Measurements from ENCODE around the gene ETFBKMT.
"Not testable (repeated sequence)": the region's sequence is repeated elsewhere in the genome, so short reads cannot be mapped to it uniquely, and the experiment has no call there.

The ETFBKMT gene

DNA sequence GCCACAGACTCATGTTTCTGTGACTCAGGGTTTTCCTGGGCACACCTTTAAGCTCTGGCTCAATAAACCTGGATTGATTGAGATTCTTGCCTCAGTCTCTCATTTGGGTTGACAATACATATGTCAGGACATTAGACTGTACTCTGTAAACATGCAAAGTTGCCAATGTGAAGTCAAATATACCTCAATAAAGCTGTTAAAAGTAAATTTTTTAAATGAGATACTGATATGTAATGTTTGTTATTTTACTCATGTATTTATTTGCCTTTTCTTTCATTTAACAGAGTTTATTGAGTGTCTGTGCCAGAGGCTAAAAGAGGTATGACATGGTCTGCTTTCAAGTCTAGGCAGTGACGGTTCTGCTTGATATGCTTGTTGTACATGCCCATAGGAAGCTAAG is 3.7 kb upstream of the ETFBKMT start:
- DNase-seq (ENCODE audit: low read depth) = no peak

DNA sequence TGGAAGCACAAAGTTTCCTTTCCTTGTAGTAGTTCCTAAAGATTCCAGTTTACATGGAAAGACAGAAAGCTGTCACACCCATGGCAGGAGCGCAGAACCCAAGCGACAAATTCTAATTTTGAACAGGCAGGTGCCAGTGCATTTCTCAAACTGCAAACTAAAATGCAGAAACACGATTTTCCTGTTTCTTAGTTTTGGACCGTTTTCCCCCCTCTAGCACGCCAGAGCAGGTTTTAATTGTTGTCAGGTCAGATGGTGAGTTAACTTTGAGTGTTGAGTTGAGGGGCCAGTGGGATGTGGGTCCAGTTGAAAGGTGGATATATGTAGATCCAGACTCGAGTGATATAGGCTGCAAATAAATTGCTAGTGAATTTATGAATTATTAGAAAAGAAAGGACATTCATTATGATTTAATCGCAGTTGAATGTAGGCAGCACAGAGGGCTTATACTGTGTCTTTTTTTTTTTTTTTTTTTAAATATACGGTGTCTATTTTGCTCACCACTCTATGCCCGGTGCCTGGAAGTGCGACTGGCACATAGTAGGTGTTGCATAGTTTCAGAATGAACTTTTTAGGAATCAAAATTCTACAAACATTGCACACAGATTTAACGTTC is 909 bp upstream of the ETFBKMT start:
- DNase-seq (ENCODE audit: low read depth) = no peak

DNA sequence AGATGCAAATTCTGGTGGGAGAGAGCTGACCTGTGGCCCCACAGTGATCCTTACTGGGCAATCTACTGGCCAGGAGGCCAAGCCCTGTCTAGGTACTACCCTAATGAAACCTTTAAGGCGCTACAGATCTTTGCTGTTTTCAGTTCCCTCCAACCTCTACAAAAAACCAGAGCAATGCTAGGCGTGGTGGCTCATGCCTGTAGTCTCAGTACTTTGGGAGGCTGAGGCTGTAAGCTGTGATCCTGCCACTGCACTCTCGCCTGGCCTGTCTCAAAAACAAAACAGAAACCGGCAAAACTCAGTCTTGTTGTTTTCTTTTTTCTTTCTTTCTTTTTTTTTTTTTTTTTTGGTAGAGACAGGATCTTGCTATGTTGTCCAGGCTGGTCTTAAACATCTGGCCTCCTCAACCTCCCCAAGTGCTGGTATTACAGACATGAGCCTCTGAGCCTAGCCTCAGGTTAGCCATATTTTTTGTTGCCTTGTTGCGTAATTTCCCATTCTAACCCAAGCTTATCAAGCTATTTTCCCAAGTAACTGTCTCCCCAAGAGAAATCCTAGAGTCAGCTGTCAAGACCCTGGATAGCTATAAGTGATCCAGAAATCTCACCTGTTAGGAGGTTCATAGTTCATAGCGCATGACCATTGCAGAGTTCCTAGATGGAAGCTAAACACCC is 2.8 kb downstream of the ETFBKMT start:
- DNase-seq (ENCODE audit: low read depth) = no peak

DNA sequence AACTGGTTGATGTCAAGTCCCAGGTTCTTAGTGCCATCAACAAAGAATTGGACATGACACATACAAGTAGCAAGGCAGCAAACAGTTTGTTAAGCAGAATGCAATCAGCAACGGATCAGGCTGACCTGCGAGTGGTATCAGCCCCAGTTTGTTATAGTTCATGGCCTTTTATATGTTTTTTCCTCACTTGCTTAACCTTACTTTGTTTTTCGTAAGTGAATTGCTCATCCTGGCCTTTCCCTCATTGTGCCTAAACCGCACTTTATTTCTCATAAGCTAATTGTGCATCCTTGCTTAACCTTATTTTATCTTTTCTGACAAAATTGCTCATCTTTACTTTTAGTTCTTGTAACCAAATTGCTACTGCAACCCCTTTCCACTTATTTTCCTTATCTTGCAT is 4.1 kb downstream of the ETFBKMT start:
- no peak for DNase-seq (ENCODE audit: low read depth)

DNA sequence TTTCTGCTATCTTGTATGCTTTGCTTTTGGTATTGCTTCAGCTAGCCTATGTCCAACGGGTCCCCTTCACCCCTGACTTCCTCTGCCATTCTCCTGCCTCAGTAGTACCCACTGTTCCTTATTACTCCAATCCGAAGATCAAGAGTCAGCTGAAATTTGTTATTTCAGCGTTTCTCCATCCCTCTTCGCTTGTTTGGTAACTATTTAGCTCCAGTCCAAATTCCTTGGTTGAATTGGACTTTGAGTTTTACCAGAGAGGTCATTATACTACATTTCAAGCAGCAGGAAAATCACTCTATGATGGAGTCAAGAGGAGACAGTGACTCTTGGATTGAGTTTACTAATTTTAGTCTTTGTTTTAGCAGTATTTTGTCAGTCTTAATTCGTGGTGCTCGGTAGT is 4.5 kb downstream of the ETFBKMT start:
- DNase-seq (ENCODE audit: low read depth) = no peak

DNA sequence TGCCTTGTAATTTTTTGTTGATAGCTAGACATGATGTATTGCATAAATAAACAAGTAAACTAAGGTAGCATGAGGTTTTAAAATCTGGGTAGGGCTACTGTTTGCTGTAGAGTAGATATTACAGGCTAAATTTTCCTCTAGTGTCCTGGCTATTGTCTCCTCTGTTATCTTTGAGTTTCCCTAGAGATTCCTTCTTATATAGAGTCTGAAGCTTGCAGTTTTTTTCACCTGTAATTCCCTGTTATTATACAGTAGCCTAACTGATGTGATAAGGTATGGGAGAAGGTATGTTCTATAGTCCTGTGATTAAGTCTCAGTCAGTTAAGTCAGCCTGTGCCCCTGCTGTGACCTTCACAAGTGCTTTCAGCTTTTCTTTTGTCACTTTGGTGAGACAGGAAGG is 9.5 kb downstream of the ETFBKMT start:
- DNase-seq (ENCODE audit: low read depth) = no peak

DNA sequence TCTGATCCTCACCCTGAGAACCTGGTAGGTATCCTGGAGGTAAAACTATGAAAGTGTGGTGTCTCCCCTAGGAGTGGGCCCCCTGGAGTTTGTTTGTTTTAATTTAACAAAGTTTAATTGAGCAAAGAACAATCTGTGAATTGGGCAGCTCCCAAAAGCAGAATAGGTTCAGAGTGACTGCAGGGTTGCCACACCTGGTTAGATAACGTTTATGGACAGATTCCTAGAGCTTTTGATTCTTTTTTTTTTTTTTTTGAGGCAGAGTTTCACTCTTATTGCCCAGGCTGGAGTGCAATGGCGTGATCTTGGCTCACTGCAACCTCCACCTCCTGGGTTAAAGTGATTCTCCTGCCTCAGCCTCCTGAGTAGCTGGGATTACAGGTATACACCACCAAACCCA is 10.1 kb downstream of the ETFBKMT start:
- DNase-seq (ENCODE audit: low read depth) = not testable (repeated sequence)

DNA sequence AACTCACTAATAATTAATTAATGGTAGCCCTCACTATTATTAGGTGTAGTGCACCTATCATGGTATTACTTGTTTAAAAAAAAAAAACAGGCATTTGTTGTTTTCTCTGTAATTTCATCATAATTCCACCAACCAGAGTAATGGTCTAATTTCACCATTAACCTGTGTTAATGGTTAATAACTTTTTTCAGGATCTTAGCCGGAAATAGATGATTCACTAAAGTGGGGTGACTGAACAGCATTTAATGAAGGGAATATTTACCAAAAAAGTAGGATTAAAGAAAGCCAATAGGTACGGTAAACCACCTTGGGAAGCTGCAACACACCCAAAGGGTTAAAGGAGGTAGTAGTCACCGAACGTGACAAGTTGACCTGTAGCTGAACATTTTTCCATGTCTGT is 13.0 kb downstream of the ETFBKMT start:
- no peak for DNase-seq (ENCODE audit: low read depth)

DNA sequence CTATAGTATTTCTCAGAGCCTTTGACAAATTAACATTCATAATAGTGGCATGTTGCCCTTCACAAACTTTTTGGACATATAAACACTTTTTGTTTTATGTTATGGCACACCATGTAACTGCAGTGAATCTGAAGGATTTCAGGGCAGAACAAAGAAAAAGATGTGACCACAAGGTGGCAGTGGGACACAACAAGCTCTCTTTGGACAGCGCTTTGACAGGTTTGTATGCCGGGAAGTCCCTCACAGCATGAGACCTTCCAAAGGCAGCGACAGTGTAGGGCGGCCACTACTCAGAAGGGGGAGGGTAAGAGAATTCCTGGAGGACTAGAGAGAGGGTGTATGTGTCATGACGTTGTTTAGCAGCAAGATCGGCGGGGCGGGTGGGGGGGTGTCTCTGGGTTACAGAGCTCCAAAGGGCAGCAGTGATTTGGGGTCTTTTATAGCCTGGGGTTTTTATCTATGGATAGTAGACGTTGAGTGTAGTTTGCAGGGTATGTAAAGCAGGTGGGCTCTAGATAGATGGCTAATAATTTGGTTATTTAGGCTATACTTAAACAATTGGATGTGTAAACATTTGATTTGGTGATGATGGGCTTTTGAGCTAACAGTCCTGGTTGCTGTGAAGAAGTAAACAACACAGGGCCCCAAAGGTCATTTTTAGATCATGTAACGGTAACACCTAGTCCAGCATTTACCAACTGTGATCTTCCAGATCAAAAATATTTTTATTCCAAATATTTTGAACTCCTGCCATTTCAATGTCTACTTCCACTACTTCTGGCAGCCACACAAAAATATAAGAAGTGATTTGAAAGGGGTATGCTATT is 22.9 kb downstream of the ETFBKMT start:
- DNase-seq (ENCODE audit: low read depth) = peak; percentile 39

DNA sequence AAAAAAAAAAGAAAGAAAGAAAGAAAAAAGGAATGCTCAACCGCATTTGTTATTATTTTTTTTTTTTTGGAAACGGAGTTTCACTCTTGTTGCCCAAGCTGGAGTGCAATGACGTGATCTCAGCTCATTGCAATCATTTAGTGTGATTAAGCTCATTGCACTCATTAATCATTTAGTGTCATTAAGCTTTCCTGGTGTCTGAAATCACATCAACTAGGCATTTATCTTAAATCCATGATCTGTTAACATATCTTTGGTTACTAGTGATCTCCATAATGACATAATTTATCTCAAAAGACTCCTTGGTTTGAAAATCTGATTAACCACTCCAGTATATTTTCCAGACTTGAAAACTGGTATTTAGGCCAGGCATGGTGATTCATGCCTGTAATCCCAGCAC is 26.3 kb downstream of the ETFBKMT start:
- DNase-seq (ENCODE audit: low read depth) = no peak

DNA sequence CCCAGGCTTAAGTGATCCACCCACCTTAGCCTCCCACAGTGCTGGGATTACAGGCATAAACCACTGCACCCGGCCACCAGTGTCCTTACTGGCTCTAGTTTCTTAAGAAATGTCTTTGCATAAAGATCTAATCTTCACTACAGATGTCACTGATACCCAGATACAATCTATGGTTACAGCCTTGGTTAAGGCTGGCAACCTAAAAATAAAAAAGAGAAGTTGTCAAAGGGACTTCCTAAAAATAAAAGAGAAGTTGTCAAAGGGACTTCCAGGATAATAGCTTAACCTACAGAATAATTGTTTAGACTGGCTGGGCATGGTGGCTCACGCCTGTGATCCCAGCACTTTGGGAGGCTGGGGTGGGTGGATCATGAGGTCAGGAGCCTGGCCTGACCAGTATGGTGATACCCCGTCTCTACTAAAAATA is 27.6 kb downstream of the ETFBKMT start:
- no peak for DNase-seq (ENCODE audit: low read depth)

DNA sequence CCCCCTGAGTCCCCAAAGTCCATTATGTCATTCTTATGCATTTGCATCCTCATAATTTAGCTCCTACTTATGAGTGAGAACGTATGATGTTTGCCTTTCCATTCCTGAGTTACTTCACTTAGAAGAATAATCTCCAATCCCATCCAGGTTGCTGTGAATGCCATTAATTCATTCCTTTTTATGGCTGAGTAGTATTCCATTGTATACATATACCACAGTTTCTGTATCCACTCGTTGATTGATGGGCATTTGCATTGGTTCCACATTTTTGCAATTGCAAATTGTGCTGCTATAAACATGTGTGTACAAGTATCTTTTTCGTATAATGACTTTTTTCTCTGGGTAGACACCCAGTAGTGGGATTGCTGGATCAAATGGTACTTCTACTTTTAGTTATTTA is 30.4 kb downstream of the ETFBKMT start:
- not testable (repeated sequence) for DNase-seq (ENCODE audit: low read depth)

DNA sequence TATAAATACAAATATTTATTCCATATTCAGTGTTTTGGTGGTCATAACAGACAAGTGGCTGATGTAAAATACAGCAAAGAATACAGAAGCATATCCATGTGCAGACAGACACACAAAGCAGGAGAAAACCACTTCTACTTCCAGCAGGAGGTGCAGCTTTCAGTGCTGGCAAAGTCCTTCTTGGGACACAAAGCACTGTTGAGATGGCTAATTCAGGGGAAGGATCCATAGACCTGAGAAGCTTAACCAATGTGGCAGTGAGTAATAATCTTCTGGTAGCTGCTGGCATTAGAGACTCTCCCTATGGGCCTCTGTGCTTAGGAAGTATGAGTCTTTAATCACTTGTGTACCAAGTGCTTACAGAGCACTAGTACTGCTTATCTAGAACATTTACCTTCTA is 42.6 kb downstream of the ETFBKMT start:
- no peak for DNase-seq (ENCODE audit: low read depth)

DNA sequence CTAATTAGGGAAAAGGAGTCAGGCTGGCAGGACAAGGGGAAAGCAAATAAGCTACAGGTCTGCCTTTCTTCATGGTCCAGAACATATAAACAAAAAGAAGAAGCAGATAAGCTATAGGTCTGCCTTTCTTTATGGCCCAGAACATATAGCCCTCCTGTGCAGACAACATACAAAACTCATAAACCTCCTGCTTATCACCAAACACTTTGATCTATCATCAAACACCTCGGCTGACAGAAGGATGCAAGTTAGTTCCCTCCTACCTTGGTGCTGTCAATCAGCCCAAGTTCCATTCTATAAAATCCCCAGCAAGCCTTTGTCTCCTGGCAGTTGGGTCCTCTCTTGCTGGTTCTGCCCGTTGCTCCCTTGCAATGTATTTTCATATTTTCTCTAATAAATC is 46.1 kb downstream of the ETFBKMT start:
- DNase-seq (ENCODE audit: low read depth) = no peak

DNA sequence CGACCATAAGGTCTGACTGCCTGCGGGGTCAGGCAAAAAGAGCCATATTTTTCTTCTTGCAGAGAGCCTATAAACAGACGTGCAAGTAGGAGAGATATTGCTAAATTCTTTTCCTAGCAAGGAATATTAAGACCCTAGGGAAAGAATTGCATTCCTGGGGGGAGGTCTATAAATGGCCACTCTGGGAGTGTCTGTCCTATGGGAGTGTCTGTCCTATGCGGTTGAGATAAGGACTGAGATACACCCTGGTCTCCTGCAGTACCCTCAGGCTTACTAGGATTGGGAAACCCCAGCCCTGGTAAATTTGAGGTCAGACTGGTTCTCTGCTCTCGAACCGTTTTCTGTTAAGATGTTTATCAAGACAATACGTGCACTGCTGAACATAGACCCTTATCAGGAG is 48.6 kb downstream of the ETFBKMT start:
- DNase-seq (ENCODE audit: low read depth) = not testable (repeated sequence)

DNA sequence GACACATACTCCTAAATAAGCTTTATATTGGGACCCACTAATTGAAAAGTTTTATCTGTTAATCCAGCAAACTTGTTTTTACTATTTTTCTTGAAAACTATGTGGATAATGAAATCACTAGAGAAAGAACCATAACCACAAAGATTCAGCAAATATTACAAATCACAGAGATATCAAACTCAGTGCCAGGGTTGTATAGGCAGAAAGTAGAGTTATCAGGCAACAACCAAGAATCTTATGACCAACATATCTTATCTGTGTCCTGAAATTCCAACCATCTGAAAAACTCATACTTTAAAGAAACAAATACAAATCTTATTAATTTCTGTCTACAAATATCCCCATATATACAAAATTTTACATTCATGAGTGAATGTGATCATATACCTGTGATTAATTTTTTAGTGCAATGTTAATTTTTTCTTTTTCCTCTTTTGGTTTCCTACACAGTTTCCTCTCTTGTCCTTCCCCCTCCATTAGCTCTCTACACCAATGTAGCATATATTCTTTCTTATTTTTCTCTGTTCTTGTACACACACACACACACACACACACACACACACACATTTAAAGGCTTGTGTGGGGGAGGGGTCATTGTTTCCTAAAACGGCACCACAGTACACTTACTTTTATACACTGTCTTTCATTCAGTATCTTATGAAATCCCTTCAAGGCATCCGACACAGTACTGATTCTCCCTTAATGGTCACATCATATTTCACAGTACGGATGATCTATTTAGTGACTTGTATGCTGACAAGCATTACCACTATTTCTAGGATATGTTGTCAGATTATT is 50.7 kb downstream of the ETFBKMT start:
- DNase-seq (ENCODE audit: low read depth) = no peak

DNA sequence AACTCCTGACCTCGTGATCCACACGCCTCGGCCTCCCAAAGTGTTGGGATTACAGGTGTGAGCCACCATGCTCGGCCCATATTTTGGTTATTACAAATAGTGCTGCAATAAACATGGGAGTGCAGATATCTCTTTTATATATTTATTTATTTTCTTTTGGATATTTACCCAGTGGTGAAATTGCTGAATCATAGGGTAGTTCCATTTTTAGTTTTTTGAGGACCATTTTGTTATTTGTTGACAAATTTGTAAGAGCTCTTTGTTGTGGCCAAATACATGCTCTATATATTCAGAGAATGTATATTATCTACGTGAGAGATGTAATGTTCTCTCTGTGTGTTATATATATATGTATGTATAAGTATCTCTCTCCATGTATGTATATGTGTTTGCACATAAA is 53.4 kb downstream of the ETFBKMT start:
- DNase-seq (ENCODE audit: low read depth) = no peak

DNA sequence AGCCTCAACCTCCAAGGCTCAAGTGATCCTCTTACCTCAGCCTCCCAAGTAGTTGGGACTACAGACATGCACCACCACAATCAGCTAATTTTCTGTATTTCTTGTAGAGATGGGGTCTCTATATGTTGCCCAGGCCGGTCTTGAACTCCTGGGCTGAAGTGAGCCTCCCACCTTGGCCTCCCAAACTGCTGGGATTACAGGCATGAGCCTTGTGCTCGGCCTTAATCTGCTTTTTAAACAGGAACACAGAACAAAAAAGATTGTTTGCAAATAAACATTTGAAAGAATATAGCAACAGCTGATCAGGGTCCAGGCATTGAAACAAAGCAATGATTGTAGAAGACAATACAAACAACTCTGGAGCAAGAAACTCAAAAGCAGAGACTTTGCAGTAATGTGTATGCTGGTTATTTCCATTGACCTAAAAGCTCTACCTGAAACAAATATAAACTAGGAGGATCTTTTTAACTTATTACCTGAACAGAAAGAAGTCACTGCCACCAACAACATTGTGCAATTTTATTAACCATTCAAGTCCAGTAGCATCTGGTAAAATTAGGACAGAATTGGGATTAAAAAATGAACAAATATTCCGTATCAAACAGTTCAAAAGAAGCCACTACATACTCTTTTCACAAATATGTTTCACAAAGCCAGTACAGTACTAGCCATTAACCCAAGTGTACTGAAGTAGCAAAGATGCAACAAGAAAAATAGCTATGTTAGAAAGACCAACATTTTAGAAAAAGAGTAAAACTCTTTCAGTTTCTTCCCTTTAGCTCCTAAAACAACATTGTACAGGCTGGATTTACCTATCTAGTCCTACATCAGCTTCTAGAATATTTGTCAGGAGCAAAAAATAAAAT is 55.2 kb downstream of the ETFBKMT start:
- no peak for DNase-seq (ENCODE audit: low read depth)

DNA sequence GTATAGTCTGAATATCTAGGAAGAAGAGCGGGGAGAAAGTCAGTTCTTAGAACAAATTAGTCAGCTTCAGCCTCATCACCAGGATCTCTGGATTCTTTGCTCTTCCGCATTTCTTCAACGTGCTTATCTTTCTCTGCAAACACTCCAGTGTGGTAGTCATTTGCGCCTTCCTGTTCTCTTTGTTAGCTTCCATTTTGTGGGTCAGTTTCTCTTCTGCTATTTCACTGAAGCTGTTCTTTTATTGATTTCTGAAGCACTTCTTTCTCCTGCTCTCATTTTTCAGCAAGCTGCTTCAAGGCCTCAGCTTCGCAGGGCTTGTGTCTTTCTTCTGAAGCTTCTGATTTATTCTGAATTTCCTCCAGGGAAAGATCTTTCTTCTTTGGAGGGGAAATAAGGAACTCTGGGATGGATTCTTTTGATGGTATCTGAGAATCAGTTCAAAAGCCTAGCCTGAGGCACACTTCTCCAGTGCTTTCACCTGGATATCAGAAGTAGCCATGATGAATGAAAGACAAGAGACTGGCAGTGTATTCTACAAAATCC is 55.9 kb downstream of the ETFBKMT start:
- no peak for DNase-seq (ENCODE audit: low read depth)

DNA sequence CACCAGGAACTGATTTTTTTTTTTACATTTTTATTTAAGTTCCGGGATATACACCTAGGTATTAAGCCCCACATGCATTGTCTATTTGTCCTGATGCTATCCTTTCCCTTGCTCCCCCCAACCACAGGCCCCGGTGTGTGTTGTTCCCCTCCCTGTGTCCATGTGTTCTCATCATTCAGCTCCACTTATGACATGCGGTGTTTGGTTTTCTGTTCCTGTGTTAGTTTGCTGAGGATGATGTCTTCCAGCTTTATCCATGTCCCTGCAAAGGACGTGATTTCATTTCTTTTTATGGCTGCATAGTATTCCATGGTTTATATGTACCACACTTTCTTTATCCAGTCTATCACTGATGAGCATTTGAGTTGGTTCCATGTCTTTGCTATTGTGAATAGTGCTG is 57.5 kb downstream of the ETFBKMT start:
- not testable (repeated sequence) for DNase-seq (ENCODE audit: low read depth)

DNA sequence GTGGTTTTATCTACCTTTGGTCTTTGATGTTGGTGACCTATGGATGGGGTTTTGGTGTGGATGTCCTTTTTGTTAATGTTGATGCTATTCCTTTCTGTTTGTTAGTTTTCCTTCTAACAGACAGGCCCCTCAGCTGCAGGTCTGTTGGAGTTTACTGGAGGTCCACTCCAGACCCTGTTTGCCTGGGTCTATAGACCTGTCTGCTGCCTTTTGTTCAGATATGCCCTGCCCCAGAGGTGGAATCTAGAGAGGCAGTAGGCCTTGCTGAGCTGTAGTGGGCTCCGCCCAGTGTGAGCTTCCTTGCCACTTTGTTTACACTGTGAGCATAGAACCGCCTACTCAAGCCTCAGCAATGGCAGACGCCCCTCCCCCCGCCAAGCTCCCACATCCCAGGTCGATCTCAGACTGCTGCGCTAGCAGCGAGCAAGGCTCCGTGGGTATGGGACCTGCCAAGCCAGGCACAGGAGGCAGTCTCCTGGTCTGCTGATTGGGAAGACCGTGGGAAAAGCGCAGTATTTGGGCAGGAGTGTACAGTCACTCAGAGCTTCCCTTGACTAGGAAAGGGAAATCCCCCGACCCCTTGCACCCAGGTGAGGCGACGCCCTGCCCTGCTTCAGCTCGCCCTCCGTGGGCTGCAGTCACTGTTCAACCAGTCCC is 59.2 kb downstream of the ETFBKMT start:
- not testable (repeated sequence) for DNase-seq (ENCODE audit: low read depth)
